ENCODE results near the gene BLM.

Gene BLM

GRCh38 chr15:90769375-90769774, 52.2 kb downstream of the BLM start:
- no peak for DNase-seq (ENCODE audit: insufficient read length)
- TF ChIP-seq POLR2A (IDR thresholded peaks at IDR 0.05; ENCODE audit: low read depth, low read length) (no peak), POLR2AphosphoS5 (IDR thresholded peaks at IDR 0.05; ENCODE audit: low read depth, low read length) (no peak), TAF1 (IDR thresholded peaks at IDR 0.05; ENCODE audit: borderline replicate concordance, low read depth, low read length) (no peak)
- FAIRE-seq = no peak

- DNase-seq (ENCODE audit: insufficient read length) (no peak), FAIRE-seq (no peak)
- TF ChIP-seq TAF1 (IDR thresholded peaks at IDR 0.05; ENCODE audit: borderline replicate concordance, low read depth, low read length) (no peak), POLR2A (IDR thresholded peaks at IDR 0.05; ENCODE audit: low read depth, low read length) (no peak), POLR2AphosphoS5 (IDR thresholded peaks at IDR 0.05; ENCODE audit: low read depth, low read length) (no peak)
Observed at GRCh38 chr15:90773485-90773884, 56.3 kb downstream of the BLM start.

- DNase-seq (ENCODE audit: insufficient read length) = no peak
- no peak for FAIRE-seq
- TF ChIP-seq POLR2AphosphoS5 (IDR thresholded peaks at IDR 0.05; ENCODE audit: low read depth, low read length) (no peak), TAF1 (IDR thresholded peaks at IDR 0.05; ENCODE audit: borderline replicate concordance, low read depth, low read length) (no peak), POLR2A (IDR thresholded peaks at IDR 0.05; ENCODE audit: low read depth, low read length) (no peak)
Observed at GRCh38 chr15:90774731-90775514, 57.8 kb downstream of the BLM start.

- no peak for DNase-seq (ENCODE audit: insufficient read length)
- FAIRE-seq = peak; percentile 33
- no peak for TF ChIP-seq POLR2AphosphoS5 (IDR thresholded peaks at IDR 0.05; ENCODE audit: low read depth, low read length)
- no peak for TF ChIP-seq TAF1 (IDR thresholded peaks at IDR 0.05; ENCODE audit: borderline replicate concordance, low read depth, low read length)
- no peak for TF ChIP-seq POLR2A (IDR thresholded peaks at IDR 0.05; ENCODE audit: low read depth, low read length)
Observed at GRCh38 chr15:90780916-90781315, 63.8 kb downstream of the BLM start.

GRCh38 chr15:90782442-90782841, 65.3 kb downstream of the BLM start:
- no peak for DNase-seq (ENCODE audit: insufficient read length)
- FAIRE-seq = no peak

GRCh38 chr15:90787881-90788280, 70.7 kb downstream of the BLM start:
- TF ChIP-seq POLR2AphosphoS5 (IDR thresholded peaks at IDR 0.05; ENCODE audit: low read depth, low read length) = no peak
- DNase-seq (ENCODE audit: insufficient read length) (no peak), FAIRE-seq (no peak)

More at GRCh38 chr15:90782442-90782841, 65.3 kb downstream of the BLM start:
- TF ChIP-seq TAF1 (IDR thresholded peaks at IDR 0.05; ENCODE audit: borderline replicate concordance, low read depth, low read length) (no peak), POLR2AphosphoS5 (IDR thresholded peaks at IDR 0.05; ENCODE audit: low read depth, low read length) (no peak), POLR2A (IDR thresholded peaks at IDR 0.05; ENCODE audit: low read depth, low read length) (no peak)

GRCh38 chr15:90789462-90789861, 72.3 kb downstream of the BLM start:
- peak; percentile 9 for FAIRE-seq
- no peak for DNase-seq (ENCODE audit: insufficient read length)
- TF ChIP-seq TAF1 (IDR thresholded peaks at IDR 0.05; ENCODE audit: borderline replicate concordance, low read depth, low read length) = no peak
- TF ChIP-seq POLR2A (IDR thresholded peaks at IDR 0.05; ENCODE audit: low read depth, low read length) = no peak
- TF ChIP-seq POLR2AphosphoS5 (IDR thresholded peaks at IDR 0.05; ENCODE audit: low read depth, low read length) = no peak

- no peak for DNase-seq (ENCODE audit: insufficient read length)
- TF ChIP-seq POLR2A (IDR thresholded peaks at IDR 0.05; ENCODE audit: low read depth, low read length) = no peak
- TF ChIP-seq TAF1 (IDR thresholded peaks at IDR 0.05; ENCODE audit: borderline replicate concordance, low read depth, low read length) = no peak
- no peak for TF ChIP-seq POLR2AphosphoS5 (IDR thresholded peaks at IDR 0.05; ENCODE audit: low read depth, low read length)
- FAIRE-seq = no peak
Observed at GRCh38 chr15:90790057-90790456, 72.9 kb downstream of the BLM start.

- TF ChIP-seq POLR2AphosphoS5 (IDR thresholded peaks at IDR 0.05; ENCODE audit: low read depth, low read length) = no peak
- no peak for TF ChIP-seq TAF1 (IDR thresholded peaks at IDR 0.05; ENCODE audit: borderline replicate concordance, low read depth, low read length)
- no peak for TF ChIP-seq POLR2A (IDR thresholded peaks at IDR 0.05; ENCODE audit: low read depth, low read length)
- DNase-seq (ENCODE audit: insufficient read length) (no peak), FAIRE-seq (no peak)
Observed at GRCh38 chr15:90790561-90790960, 73.4 kb downstream of the BLM start.

- FAIRE-seq (no peak), DNase-seq (ENCODE audit: insufficient read length) (no peak)
- no peak for TF ChIP-seq POLR2AphosphoS5 (IDR thresholded peaks at IDR 0.05; ENCODE audit: low read depth, low read length)
- TF ChIP-seq POLR2A (IDR thresholded peaks at IDR 0.05; ENCODE audit: low read depth, low read length) = no peak
- no peak for TF ChIP-seq TAF1 (IDR thresholded peaks at IDR 0.05; ENCODE audit: borderline replicate concordance, low read depth, low read length)
Observed at GRCh38 chr15:90794538-90794937, 77.4 kb downstream of the BLM start.

GRCh38 chr15:90799639-90800170, 82.6 kb downstream of the BLM start:
- DNase-seq (ENCODE audit: insufficient read length) (no peak), FAIRE-seq (no peak)
- no peak for TF ChIP-seq POLR2AphosphoS5 (IDR thresholded peaks at IDR 0.05; ENCODE audit: low read depth, low read length)
- no peak for TF ChIP-seq POLR2A (IDR thresholded peaks at IDR 0.05; ENCODE audit: low read depth, low read length)
- TF ChIP-seq TAF1 (IDR thresholded peaks at IDR 0.05; ENCODE audit: borderline replicate concordance, low read depth, low read length) = no peak

- FAIRE-seq (no peak), DNase-seq (ENCODE audit: insufficient read length) (no peak)
- no peak for TF ChIP-seq TAF1 (IDR thresholded peaks at IDR 0.05; ENCODE audit: borderline replicate concordance, low read depth, low read length)
Observed at GRCh38 chr15:90801803-90802202, 84.7 kb downstream of the BLM start.

All from GM12892 (cell line).